ENCODE measurements around the gene CSMD2.
A peak's percentile ranks its signal among the peaks of the same experiment; 100 is the strongest.

The CSMD2 gene

DNA sequence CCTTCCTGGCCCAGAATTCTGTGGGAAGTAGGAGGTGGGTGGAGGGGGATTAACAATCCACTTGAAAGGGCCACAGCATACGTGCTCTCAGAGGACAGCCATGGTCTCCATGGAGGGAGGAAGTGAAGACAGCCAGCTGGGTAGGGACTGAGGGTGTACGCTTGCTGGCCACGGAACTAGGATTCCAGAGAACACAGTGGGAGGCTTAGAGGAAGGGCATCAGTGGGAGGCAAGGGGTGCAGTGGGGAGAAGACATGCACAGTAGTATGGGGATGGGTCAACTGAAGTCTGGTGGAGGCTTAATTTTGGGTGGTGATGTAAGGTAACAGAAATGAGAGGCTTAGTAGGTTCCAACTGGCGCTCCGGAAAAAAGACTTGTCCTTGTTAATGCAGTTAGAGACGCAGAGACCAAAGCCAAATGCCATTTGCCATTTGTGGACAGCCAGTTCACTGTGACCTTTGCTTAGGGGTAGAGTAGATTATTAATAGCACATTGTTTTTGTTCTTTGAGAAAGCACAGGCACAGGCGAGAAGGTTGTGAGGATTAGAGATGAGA, 589.6 kb downstream of the CSMD2 start:
- DNase-seq: no peak

DNA sequence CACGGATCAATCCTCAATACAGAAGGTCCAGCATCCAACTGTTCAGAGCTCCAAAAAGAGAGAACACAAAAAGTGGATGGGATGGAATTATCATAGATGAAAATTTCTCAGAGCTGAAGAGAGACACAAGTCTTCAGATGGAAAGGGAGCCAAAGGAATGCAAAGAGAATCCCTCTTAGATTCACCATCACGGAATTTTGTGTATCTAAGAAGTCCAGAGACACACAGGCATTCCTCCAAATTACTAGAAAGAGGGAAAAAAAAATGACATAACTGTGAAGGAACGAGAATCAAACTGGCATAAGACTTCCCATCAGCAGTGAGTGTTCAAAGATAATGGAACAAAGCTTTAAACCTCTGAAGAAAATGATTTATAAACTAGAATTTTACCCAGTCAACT, 591.4 kb downstream of the CSMD2 start:
- no peak for DNase-seq

GRCh38 chr1:33572387-33572786, 592.6 kb downstream of the CSMD2 start:
- no peak for DNase-seq

DNA sequence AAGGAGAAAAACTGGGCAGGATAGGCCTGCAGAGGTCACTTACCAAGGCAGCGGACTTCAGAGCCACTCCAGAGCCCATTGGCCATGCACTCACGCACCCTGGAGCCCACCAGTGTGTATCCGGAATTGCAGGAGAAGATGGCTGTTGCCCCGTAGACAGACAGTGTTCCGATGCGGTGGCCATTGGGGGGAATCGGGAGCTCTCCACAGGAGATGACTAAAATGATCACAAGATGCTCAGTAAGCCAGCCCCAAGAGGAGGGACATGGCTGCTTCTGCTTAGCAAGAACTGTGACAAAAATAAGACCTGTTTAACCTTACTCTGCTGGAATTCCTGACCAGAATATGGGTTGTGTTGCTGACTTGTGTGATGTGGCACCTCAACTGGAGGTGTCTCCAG, 595.7 kb downstream of the CSMD2 start:
- DNase-seq: no peak

- DNase-seq: no peak
These were observed 601.3 kb downstream of the CSMD2 start for GRCh38 chr1:33563699-33564098.

GRCh38 chr1:33562563-33562962, 602.5 kb downstream of the CSMD2 start:
- DNase-seq: no peak

DNA sequence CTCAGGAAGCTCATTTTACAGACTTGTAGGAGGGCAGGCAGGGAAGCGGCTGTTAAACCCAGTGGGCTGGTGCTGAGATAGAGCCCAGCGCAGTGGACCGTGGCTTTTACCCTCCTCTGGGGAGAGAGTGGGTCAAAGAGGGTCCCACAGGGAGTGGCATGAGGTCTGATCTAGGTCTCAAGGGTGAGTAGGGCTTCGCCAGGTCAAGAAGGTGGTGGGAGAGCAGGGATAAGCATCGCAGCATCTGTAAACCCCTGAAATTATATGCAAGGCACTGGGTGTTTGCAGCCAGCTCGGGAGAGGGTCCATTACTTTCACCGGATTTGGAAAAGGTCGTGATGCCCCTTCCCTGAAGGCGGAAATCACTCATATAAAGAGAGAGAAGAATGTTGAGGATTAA, 603.5 kb downstream of the CSMD2 start:
- no peak for DNase-seq

DNA sequence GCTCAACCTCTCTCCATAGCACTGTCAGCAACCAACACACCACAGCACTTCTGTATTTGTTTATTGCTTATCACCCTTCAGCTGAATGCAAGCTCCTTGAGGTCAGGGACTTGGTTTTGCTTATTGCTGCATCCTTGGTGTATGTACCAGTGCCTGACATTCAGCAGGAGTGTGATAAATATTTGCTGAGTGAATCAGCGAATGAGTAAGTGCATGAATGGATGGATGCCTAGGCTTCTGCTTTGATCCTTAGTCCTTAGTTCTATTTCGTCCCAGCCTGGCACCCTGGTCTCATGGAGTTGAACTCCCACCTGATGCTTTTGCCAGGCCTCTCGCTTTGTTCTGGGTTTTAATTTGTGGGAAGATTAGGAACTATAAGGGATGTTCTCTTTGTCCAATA, 604.4 kb downstream of the CSMD2 start:
- DNase-seq: no peak

- no peak for DNase-seq
These were observed 616.3 kb downstream of the CSMD2 start for GRCh38 chr1:33548721-33549120.

- DNase-seq: no peak
These were observed 616.7 kb downstream of the CSMD2 start for GRCh38 chr1:33548319-33548718.

DNA sequence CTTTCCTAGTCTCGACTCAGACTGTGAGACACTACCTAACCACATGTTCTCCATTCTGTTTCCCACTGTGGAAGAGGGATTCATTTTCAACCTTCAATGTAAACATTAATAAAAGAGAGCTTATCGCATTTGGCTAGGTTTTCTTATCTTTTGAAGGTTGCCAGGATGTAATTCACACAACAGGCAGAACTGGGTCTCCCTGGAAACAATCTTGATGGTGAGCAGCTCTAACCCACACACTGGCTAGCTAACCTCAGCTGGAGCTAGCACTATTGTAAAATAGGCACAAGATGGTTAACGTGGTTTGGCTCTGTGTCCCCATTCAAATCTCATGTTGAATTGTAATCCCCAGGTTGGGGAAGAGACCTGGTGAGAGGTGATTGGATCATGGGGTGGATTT, 617.5 kb downstream of the CSMD2 start:
- no peak for DNase-seq

GRCh38 chr1:33541966-33542365, 623.1 kb downstream of the CSMD2 start:
- DNase-seq: no peak

- no peak for DNase-seq
These were observed 627.1 kb downstream of the CSMD2 start for GRCh38 chr1:33537885-33538284.

GRCh38 chr1:33535334-33535733, 629.7 kb downstream of the CSMD2 start:
- DNase-seq: no peak

DNA sequence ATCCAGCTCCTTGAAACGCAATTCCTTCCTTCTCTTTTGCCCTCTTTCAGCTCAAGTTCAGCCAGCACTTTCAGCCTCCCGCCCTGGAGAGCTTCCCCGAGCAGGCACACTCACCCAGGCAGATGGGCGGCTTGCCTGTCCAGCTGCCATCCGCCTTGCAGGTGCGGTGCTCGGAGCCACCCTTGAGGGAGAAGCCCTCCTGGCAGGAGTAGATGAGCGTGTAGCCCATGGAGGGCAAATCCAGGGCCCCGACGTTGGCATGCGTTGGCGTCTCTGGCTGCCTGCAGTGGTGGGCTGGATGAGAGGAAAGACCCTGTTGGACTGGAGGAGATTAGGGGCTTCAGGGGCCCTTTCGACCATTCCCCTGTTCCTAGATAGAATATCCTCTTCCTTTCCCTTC, 632.1 kb downstream of the CSMD2 start:
- no peak for DNase-seq

- DNase-seq: no peak
These were observed 632.8 kb downstream of the CSMD2 start for GRCh38 chr1:33532250-33532649.

DNA sequence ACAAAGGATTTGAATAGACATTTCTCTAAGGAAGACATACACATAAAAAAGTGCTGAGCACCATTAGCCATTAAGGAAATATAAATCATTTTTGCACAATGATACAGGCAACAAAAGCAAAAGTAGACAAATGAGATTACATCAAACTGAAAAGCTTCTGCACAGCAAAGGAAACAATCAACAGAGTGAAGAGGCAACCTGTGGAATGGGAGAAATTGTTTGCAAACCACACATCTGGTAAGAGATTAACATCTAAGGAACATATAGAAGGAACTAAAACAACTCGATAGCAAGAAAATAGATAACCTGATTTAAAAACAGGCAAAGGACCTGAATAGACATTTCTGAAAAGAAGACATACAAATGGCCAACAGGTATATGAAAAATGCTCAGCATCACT, 635.1 kb downstream of the CSMD2 start:
- no peak for DNase-seq

DNA sequence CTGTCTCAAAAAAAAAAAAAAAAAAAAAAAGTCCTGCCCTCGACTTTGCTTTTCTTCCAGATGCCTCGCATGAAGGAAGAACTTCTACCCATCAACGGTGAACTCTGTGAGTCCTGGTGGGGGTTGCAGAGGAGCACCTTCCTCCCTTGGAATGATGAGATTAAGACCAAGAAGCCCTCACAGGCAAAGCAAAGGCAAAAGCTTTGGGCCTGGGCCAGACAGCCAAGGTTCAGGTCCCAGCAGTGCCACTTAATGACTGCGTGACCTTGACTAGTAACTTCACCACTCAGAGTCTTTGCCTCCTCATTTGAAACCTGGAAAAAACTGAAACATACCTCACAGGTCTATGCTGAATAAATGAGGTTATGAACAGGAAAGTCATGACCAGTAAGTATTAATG, 637.1 kb downstream of the CSMD2 start:
- no peak for DNase-seq

DNA sequence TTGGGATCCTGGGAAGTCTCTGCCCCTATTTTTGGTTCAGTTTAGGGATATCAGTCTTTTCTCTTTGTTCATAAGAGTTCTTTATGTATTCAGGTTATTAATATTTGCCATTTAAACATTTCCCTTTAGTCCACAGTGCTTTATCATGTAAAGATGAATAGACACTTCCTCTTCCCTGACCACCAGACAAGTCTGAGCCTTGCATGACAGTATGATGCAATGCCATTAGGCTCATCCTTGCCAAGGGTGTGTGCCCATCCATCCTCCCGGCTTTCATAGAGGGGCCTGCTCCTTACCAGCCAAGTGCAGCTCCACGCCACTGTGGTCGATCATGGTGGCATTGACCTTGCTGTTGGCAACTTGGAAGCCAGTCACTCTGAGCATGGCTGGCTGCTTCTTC, 640.4 kb downstream of the CSMD2 start:
- DNase-seq: no peak

- DNase-seq: peak; percentile 1 to 3
These were observed 645.7 kb downstream of the CSMD2 start for GRCh38 chr1:33519240-33519884.

GRCh38 chr1:33517596-33518250, 647.3 kb downstream of the CSMD2 start:
- DNase-seq: no peak

- no peak for DNase-seq
These were observed 648.0 kb downstream of the CSMD2 start for GRCh38 chr1:33516891-33517567.

DNA sequence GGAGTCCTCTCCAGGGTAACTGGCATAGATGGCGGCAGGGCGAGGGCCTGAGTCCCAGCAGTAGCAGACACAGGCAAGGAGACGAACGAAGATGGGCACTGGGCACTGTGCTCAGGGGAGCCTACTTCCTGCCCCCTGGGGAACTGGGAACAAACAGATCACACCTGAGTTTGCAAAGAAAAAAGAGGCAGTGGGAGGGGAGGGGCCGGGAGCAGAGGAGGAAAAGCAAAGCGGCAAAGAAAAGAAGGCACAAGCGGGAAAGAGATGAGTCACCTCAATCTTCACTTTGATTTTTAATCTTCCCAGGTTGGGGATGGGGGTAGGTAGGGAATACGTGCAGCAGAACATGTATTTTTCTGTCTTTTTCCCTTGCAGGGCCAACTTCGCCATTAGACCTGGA, 648.6 kb downstream of the CSMD2 start:
- no peak for DNase-seq

DNA sequence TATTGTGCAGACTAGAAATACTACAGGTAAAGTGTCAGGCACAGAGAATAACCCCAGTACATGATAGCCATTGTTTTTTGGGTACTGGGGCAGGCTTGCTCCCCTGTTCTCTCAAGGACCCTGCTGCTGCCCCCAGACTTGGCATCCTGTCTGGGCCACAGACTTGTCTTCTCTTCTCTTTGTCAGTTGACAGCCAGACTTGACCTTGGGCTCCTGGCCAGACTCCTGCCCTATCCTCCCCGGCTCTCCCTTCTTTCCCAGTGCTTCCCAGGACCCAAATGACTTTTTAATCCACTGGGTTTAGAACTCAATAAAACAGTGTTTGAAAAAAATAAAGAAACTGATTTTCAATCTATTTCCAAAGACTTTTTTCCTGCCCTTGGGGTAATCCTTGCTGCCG, 649.4 kb downstream of the CSMD2 start:
- no peak for DNase-seq
